Prostate gland (tissue), 2 donors: Measurements from ENCODE around the gene ADRA2B.
A peak's percentile ranks its signal among the peaks of the same experiment; 100 is the strongest.

Source experiments
- POLR2AphosphoS5 ChIP-seq: sonication (generic); formaldehyde crosslinking; IDR thresholded peaks from one replicate; pipeline ENCODE4 v1.6.1; 2017; ENCODE audit warnings: antibody characterized with exemption
- TF ChIP-seq, protein P1 (sequence below), 4 experiments: fragments of 200-600 bp in 2 of 4; fragments of 450-650 bp in 2 of 4; sonication (generic) in 2 of 4; IDR thresholded peaks; 1 replicate in 3 of 4; 2 replicates in 1 of 4; pipeline ENCODE4 v1.5.1; 2016 to 2019; ENCODE audit warnings: antibody characterized with exemption in 4 of 4, mild to moderate bottlenecking in 2 of 4, moderate library complexity in 2 of 4

DNA sequence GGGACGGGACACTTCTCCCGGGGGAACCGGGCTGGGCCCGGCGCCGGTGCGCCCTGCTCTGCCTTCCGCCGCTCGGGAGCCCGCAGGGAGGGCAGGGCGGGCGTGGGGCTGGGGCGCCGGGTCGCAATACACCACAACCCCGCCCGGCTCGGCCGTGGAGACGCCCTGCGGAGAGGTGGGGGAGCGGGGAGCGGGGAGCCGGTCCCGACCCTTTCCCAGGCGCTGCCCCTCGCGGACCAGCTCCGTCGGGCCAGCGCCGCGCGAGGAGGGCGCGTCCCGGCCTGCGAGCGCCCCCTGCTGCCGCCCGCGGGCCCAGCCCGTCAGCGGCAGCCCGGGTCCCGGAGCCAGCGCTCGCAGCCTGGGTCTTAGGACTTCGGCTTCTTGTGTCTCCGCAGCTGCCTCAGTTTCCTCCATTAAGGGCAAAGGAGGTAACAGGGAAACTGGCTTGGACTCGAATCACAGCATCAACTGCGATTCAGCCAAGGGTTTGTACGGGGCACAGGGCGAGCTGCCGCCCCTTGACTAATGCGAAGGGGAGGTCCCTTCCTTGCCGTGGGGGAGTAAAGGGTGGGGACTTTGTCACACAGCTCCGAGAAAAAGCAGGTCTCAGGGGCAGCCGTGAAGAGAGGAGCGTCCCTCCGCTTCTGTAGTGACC is 635 bp upstream of the ADRA2B start:
- no peak for TF ChIP-seq POLR2AphosphoS5
- TF ChIP-seq, protein P1, sequence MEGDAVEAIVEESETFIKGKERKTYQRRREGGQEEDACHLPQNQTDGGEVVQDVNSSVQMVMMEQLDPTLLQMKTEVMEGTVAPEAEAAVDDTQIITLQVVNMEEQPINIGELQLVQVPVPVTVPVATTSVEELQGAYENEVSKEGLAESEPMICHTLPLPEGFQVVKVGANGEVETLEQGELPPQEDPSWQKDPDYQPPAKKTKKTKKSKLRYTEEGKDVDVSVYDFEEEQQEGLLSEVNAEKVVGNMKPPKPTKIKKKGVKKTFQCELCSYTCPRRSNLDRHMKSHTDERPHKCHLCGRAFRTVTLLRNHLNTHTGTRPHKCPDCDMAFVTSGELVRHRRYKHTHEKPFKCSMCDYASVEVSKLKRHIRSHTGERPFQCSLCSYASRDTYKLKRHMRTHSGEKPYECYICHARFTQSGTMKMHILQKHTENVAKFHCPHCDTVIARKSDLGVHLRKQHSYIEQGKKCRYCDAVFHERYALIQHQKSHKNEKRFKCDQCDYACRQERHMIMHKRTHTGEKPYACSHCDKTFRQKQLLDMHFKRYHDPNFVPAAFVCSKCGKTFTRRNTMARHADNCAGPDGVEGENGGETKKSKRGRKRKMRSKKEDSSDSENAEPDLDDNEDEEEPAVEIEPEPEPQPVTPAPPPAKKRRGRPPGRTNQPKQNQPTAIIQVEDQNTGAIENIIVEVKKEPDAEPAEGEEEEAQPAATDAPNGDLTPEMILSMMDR (IDR thresholded peaks at IDR 0.05) = peak; percentile 74 to 96 (median 86)
